ENCODE measurements around the gene ARHGAP40. TPM values are rescaled to one million over a fixed set of nuclear protein-coding genes. Genes with fewer than 3 reads are reported as not detected.

Gene ARHGAP40
- polyA plus RNA-seq, 1 experiment = not detected

- CTCF ChIA-PET = no interaction called here
- Histone ChIP-seq H3K4me3 (ENCODE audit: low read depth, low read length) (peak overlapping the region; percentile 66), H3K27me3 (ENCODE audit: control insufficient read depth, insufficient read depth, low read length) (peaks cover 4% of the 10 kb centered on the region), H3K27ac (ENCODE audit: low read depth, low read length) (no peak overlapping the region), H3K9me3 (ENCODE audit: control insufficient read depth, insufficient read depth, low read length) (peaks cover 3% of the 10 kb centered on the region; the same call in 1 of the 2 replicates)
- DNase-seq (ENCODE audit: low read depth, low spot score) = peak; percentile 8
- 0 out of 2 replicates have a peak, but pooled peaks have one; percentile 0 for TF ChIP-seq CTCF (IDR thresholded peaks at IDR 0.05; ENCODE audit: low read depth, low read length)
- POLR2A ChIA-PET = no interaction called here
Observed at GRCh38 chr20:38674092-38674764, 72.6 kb downstream of the ARHGAP40 start.

- no peak for TF ChIP-seq CTCF (IDR thresholded peaks at IDR 0.05; ENCODE audit: low read depth, low read length)
Observed at GRCh38 chr20:38674765-38675133, 73.1 kb downstream of the ARHGAP40 start.

GRCh38 chr20:38676576-38676975 is 75.0 kb downstream of the ARHGAP40 start:
- peaks cover 3% of the 10 kb centered on the region; the same call in 1 of the 2 replicates for H3K9me3 ChIP-seq (ENCODE audit: control insufficient read depth, insufficient read depth, low read length)
- no peak overlapping the region for H3K27ac ChIP-seq (ENCODE audit: low read depth, low read length)
- CTCF ChIA-PET = no interaction called here
- no peaks in the 10 kb centered on the region for H3K27me3 ChIP-seq (ENCODE audit: control insufficient read depth, insufficient read depth, low read length)
- no peak for TF ChIP-seq CTCF (IDR thresholded peaks at IDR 0.05; ENCODE audit: low read depth, low read length)
- DNase-seq (ENCODE audit: low read depth, low spot score) = no peak
- POLR2A ChIA-PET = no interaction called here
- H3K4me3 ChIP-seq (ENCODE audit: low read depth, low read length) = no peak overlapping the region

More at GRCh38 chr20:38674765-38675133, 73.1 kb downstream of the ARHGAP40 start:
- no peak for DNase-seq (ENCODE audit: low read depth, low spot score)
- H3K4me3 ChIP-seq (ENCODE audit: low read depth, low read length) = peak overlapping the region; percentile 36
- POLR2A ChIA-PET = no interaction called here
- CTCF ChIA-PET = no interaction called here
- H3K9me3 ChIP-seq (ENCODE audit: control insufficient read depth, insufficient read depth, low read length) = peaks cover 3% of the 10 kb centered on the region; the same call in 1 of the 2 replicates
- H3K27ac ChIP-seq (ENCODE audit: low read depth, low read length) = no peak overlapping the region
- H3K27me3 ChIP-seq (ENCODE audit: control insufficient read depth, insufficient read depth, low read length) = peaks cover 4% of the 10 kb centered on the region

GRCh38 chr20:38680500-38681306 is 79.1 kb downstream of the ARHGAP40 start:
- H3K4me3 ChIP-seq (ENCODE audit: low read depth, low read length) = no peak overlapping the region
- CTCF ChIA-PET = no interaction called here
- POLR2A ChIA-PET = no interaction called here
- H3K27ac ChIP-seq (ENCODE audit: low read depth, low read length) = no peak overlapping the region
- DNase-seq (ENCODE audit: low read depth, low spot score) = no peak
- TF ChIP-seq CTCF (IDR thresholded peaks at IDR 0.05; ENCODE audit: low read depth, low read length) = no peak
- no peaks in the 10 kb centered on the region for H3K27me3 ChIP-seq (ENCODE audit: control insufficient read depth, insufficient read depth, low read length)
- H3K9me3 ChIP-seq (ENCODE audit: control insufficient read depth, insufficient read depth, low read length) = no peaks in the 10 kb centered on the region

- no peak for DNase-seq (ENCODE audit: low read depth, low spot score)
- TF ChIP-seq CTCF (IDR thresholded peaks at IDR 0.05; ENCODE audit: low read depth, low read length) = no peak
- ChIA-PET POLR2A (no interaction called here), CTCF (interaction anchor here (1.1 to 1.4 kb wide), 2 partner anchors 46 to 67 kb away, joined by 3 to 4 read pairs; no protein-coding TSS in a partner anchor)
- Histone ChIP-seq H3K27ac (ENCODE audit: low read depth, low read length) (no peak overlapping the region), H3K9me3 (ENCODE audit: control insufficient read depth, insufficient read depth, low read length) (no peaks in the 10 kb centered on the region), H3K4me3 (ENCODE audit: low read depth, low read length) (no peak overlapping the region), H3K27me3 (ENCODE audit: control insufficient read depth, insufficient read depth, low read length) (no peaks in the 10 kb centered on the region)
Observed at GRCh38 chr20:38685271-38685670, 83.7 kb downstream of the ARHGAP40 start.

All from AG04450 (cell line).